K562 (cell line): ENCODE results near the gene ZNF691. TPM values are rescaled to one million over a fixed set of nuclear protein-coding genes. Genes with fewer than 3 reads are reported as not detected.

ENCODE experiments used
- ATAC-seq: fragments of 200-7000 bp; cut with Tn5 transposase; 3 replicates; pipeline ENCODE4 v1.9.1; 2020; ENCODE audit warnings: moderate library complexity
- BruUV-seq: library from RNA; stranded (reverse); fragments of 400-500 nt; replicated peaks from 2 replicates; lab custom pipeline; 2021; lab: Mats Ljungman, UMichigan
- CTCF ChIA-PET: fragments of 300-600 bp; formaldehyde crosslinking; extraction: SDS; loops from one replicate; lab custom pipeline; 2021; ENCODE audit warnings: low intra/inter-chr PET ratio; lab: Yijun Ruan, JAX
- POLR2A ChIA-PET: fragments of 300-600, 350-650 bp; sonication (Branson Sonifier 250); formaldehyde crosslinking; extraction: SDS; loops from one replicate; lab custom pipeline; 2021; ENCODE audit warnings: antibody characterized with exemption, inconsistent platforms; lab: Yijun Ruan, JAX
- DNase-seq, 4 experiments: peaks; one replicate each; pipeline versions ENCODE4 v3.0.0 to v3.0.0-alpha.2; 2011 to 2018; ENCODE audit warnings: low spot score in 3 of 4, mixed read lengths in 3 of 4; ENCODE audit errors: extremely low read depth in 1 of 4
- FAIRE-seq: peaks from 2 replicates; lab custom pipeline; 2011; peaks lifted over from hg19 to GRCh38; lab: Jason Lieb, UNC
- H2AFZ ChIP-seq: 2 replicates; pipeline ENCODE4 v1.6.0; 2011; ENCODE audit warnings: low read depth, low read length, control low read depth, inconsistent platforms
- H3K27ac ChIP-seq: fragments of 200-600 bp; 3 replicates; pipeline ENCODE4 v1.8.0; 2011; ENCODE audit warnings: low read depth, mild to moderate bottlenecking, control low read depth, inconsistent platforms, low read length, moderate library complexity, mixed read lengths; ENCODE audit errors: extremely low read depth
- H3K27me3 ChIP-seq, 2 experiments: fragments of 300-600 bp in 1 of 2; 2 replicates in 1 of 2; 3 replicates in 1 of 2; pipeline versions ENCODE4 v1.6.0 to v1.8.0; 2011; ENCODE audit warnings: inconsistent platforms in 2 of 2, low read length in 2 of 2, mild to moderate bottlenecking in 1 of 2, mixed read lengths in 1 of 2, moderate library complexity in 1 of 2; ENCODE audit not compliant: control insufficient read depth in 2 of 2, insufficient read depth in 2 of 2
- H3K36me3 ChIP-seq: fragments of 300-600 bp; 3 replicates; pipeline ENCODE4 v1.8.0; 2011; ENCODE audit warnings: mild to moderate bottlenecking, low read length, inconsistent platforms; ENCODE audit not compliant: control insufficient read depth, insufficient read depth
- H3K4me1 ChIP-seq, 2 experiments: fragments of 200-600 bp in 1 of 2; replicated peaks in 1 of 2; 2 replicates in 1 of 2; 3 replicates in 1 of 2; pipeline versions ENCODE4 v1.5.1 to v1.8.0; 2011; ENCODE audit warnings: inconsistent platforms in 2 of 2, low read length in 2 of 2, mild to moderate bottlenecking in 1 of 2, mixed read lengths in 1 of 2, moderate library complexity in 1 of 2; ENCODE audit not compliant: control insufficient read depth in 2 of 2, insufficient read depth in 2 of 2
- H3K4me2 ChIP-seq: 2 replicates; pipeline ENCODE4 v1.6.1; 2011; ENCODE audit warnings: low read length, control low read depth, inconsistent platforms, mixed read lengths; ENCODE audit not compliant: insufficient read depth
- H3K4me3 ChIP-seq: fragments of 200-600 bp; sonication (generic), shearing (Covaris generic); 2 replicates; pipeline ENCODE4 v1.5.1; 2016; ENCODE audit warnings: control low read depth, inconsistent platforms
- H3K79me2 ChIP-seq: fragments of 200-600 bp; 3 replicates; pipeline ENCODE4 v1.8.0; 2011; ENCODE audit warnings: low read length, inconsistent platforms; ENCODE audit not compliant: control insufficient read depth, insufficient read depth
- H3K9ac ChIP-seq, 2 experiments: 2 replicates each; pipeline versions ENCODE4 v1.6.0 to v1.6.1; 2011; ENCODE audit warnings: low read depth in 2 of 2, low read length in 2 of 2, control low read depth in 1 of 2, inconsistent platforms in 1 of 2, mild to moderate bottlenecking in 1 of 2, mixed read lengths in 1 of 2; ENCODE audit not compliant: insufficient read depth in 1 of 2
- H3K9me1 ChIP-seq: one replicate; pipeline ENCODE4 v1.6.0; 2011; ENCODE audit warnings: inconsistent platforms, mild to moderate bottlenecking, low read length, moderate library complexity; ENCODE audit not compliant: control insufficient read depth, insufficient read depth
- H3K9me3 ChIP-seq: replicated peaks from 2 replicates; pipeline ENCODE4 v1.5.1; 2011; ENCODE audit warnings: low read depth, low read length, inconsistent platforms; ENCODE audit not compliant: control insufficient read depth, insufficient read depth
- H4K20me1 ChIP-seq: replicated peaks from 2 replicates; pipeline ENCODE4 v1.6.1; 2011; ENCODE audit warnings: low read length, inconsistent platforms, mixed read lengths; ENCODE audit not compliant: control insufficient read depth, insufficient read depth
- CEBPB ChIP-seq: fragments of 450-650 bp; IDR thresholded peaks from 2 replicates; pipeline ENCODE4 v1.6.1; 2016; ENCODE audit warnings: missing genetic modification characterization, missing compliant biosample characterization
- CREM ChIP-seq: IDR thresholded peaks from 2 replicates; pipeline ENCODE4 v1.6.1; 2014; ENCODE audit warnings: antibody characterized with exemption, low read depth
- DDX20 ChIP-seq: fragments of 450-650 bp; IDR thresholded peaks from 2 replicates; pipeline ENCODE4 v1.6.1; 2016; ENCODE audit warnings: missing genetic modification characterization, low read depth, mild to moderate bottlenecking, missing compliant biosample characterization, moderate library complexity
- EZH2 ChIP-seq: IDR thresholded peaks from 2 replicates; pipeline ENCODE4 v1.6.1; 2012; ENCODE audit warnings: low read depth, mild to moderate bottlenecking, inconsistent platforms, low read length, borderline replicate concordance
- GTF2B ChIP-seq: IDR thresholded peaks from 2 replicates; pipeline ENCODE4 v1.6.1; 2011; ENCODE audit not compliant: insufficient read length; ENCODE audit errors: extremely low read depth
- GTF2E2 ChIP-seq: fragments of 200-800 bp; sonication (Bioruptor generic); IDR thresholded peaks from 2 replicates; pipeline ENCODE4 v1.6.1; 2016; ENCODE audit warnings: missing genetic modification characterization, missing compliant biosample characterization
- HNRNPH1 ChIP-seq: fragments of 200-400 bp; formaldehyde crosslinking; optimal IDR thresholded peaks from 2 replicates; pipeline ENCODE3; 2017; ENCODE audit warnings: low read depth, mild to moderate bottlenecking, low read length, moderate library complexity
- KAT2B ChIP-seq: IDR thresholded peaks from one replicate; pipeline ENCODE4 v1.6.1; 2012; ENCODE audit warnings: low read depth, mild to moderate bottlenecking, control low read depth, inconsistent platforms, low read length, moderate library complexity
- PRDM10 ChIP-seq: fragments of 450-650 bp; IDR thresholded peaks from 2 replicates; pipeline ENCODE4 v1.6.1; 2018; ENCODE audit not compliant: partially characterized antibody
- RCOR1 ChIP-seq, 2 experiments: IDR thresholded peaks; 2 replicates each; pipeline ENCODE4 v1.6.1; 2012; ENCODE audit warnings: low read depth in 2 of 2, low read length in 2 of 2, borderline replicate concordance in 1 of 2, improper control_type of control experiment in 1 of 2
- TCF7L2 ChIP-seq: fragments of 150-350 bp; IDR thresholded peaks from 2 replicates; pipeline ENCODE4 v1.6.1; 2016; ENCODE audit warnings: low read depth, mild to moderate bottlenecking, low read length, moderate library complexity
- ZKSCAN8 ChIP-seq: fragments of 200-800 bp; sonication (Bioruptor generic); IDR thresholded peaks from 2 replicates; pipeline ENCODE4 v1.6.1; 2016; ENCODE audit warnings: missing genetic modification characterization, missing compliant biosample characterization
- ZNF695 ChIP-seq: fragments of 450-650 bp; formaldehyde crosslinking; IDR thresholded peaks from 2 replicates; pipeline ENCODE4 v1.4.0; 2020; ENCODE audit warnings: mild to moderate bottlenecking, moderate library complexity
- WGBS: fragments of 100-300 bp; shearing (Covaris generic); methylation state at CpG from one replicate; pipeline ENCODE4 v1.1.6; 2016; ENCODE audit warnings: low coverage, mixed read lengths; ENCODE audit not compliant: insufficient coverage; ENCODE audit errors: missing lambda C conversion rate; 5-methylcytosine and 5-hydroxymethylcytosine counted together
- in situ Hi-C: fragments of 300-500 bp; cut with MboI; formaldehyde crosslinking; loops from 4 replicates; pipeline ENCODE4 v1.15.0; 2018; ENCODE audit warnings: inconsistent platforms, mixed read lengths
- intact Hi-C: fragments of 100-400 bp; cut with micrococcal nuclease; formaldehyde crosslinking; loops from 2 replicates; pipeline ENCODE4 v1.14.2; 2022
- polyA plus RNA-seq, 8 experiments: library from polyadenylated mRNA; depleted of rRNA in 4 of 8; stranded (reverse) in 5 of 8; unstranded in 3 of 8; fragments of >200 nt; fragmentation: Nextera tagmentation in 2 of 8; fragmentation: Illumina TruSeq in 1 of 8; extraction: Ambion mirVana in 2 of 8; extraction: Trizol in 1 of 8; gene quantifications; 2 replicates each; pipeline versions ENCODE4 v1.2.1 to v1.2.3, GENCODE V29; 2011 to 2014; ENCODE audit warnings: inconsistent platforms in 1 of 8, missing spikeins in 1 of 8
- total RNA-seq, 7 experiments: library from RNA; depleted of rRNA in 6 of 7; stranded (reverse); fragments of >200 nt in 6 of 7; fragmentation: Illumina TruSeq in 2 of 7; extraction: Trizol in 2 of 7; gene quantifications; 2 replicates each; pipeline versions ENCODE4 v1.2.1 to v1.2.3, GENCODE V29; 2011 to 2021; ENCODE audit warnings: low replicate concordance in 1 of 7
- TF ChIP-seq, protein P1 (sequence below): fragments of 250-450 bp; sonication (Bioruptor Pico); IDR thresholded peaks from 2 replicates; pipeline ENCODE4 v1.8.0; 2021; ENCODE audit warnings: mild to moderate bottlenecking, moderate library complexity

Gene ZNF691
- total and polyA plus RNA-seq, 9 of the 15 experiments (the other 6 are each of a cell fraction or from before 2014, with no cell fraction given): 10.7 to 30.4 (median 14.8) TPM

DNA sequence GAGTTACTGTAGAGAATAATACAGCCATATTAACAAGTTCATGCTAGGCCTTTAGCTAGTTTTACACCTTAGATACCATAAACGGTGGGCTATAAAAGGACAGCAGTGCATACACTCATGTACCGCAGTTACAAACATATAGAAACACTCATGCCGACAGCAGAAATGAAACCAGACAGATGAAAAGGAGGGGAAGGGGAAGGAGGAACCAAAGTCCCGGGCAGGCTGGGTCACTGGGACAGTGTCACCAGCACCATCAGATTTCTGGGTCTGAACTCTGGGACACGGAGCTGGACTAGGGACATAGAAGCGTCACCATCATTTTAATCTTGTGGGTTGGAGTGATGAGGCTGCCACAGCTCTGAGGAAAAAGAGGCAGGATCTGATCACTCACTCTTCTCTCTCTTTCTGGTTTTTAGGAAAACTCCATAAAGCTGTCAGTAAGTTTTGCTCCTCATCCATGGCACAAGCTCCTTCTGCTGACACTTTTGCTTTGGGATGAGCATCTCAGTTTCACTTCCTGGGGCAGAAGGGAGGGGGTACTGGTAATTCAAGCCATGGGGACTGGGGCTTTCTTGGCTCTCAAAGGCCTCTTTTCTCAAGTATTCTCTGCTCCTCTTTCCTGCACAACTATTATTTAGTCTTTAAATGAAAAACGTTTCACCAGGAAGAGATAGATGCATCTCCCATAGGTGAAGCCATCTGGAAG, 7.8 kb upstream of the ZNF691 start:
- Histone ChIP-seq H3K9ac (no peak overlapping the region), H4K20me1 (no peaks in the 10 kb centered on the region), H3K9me3 (no peaks in the 10 kb centered on the region), H3K27me3 (no peaks in the 10 kb centered on the region), H3K27ac (no peak overlapping the region), H2AFZ (no peak overlapping the region), H3K4me2 (no peak overlapping the region), H3K9me1 (peaks cover 4% of the 10 kb centered on the region), H3K79me2 (peaks cover 6% of the 10 kb centered on the region; the same call in 2 of the 3 replicates), H3K36me3 (peaks cover 96% of the 10 kb centered on the region), H3K4me1 (peaks cover 8 to 11% of the 10 kb centered on the region in 2 experiments; a peak in 3 of 5 replicates), H3K4me3 (no peak overlapping the region)
- FAIRE-seq: no peak
- BruUV-seq: no TSS peak
- TF ChIP-seq PRDM10 (no peak), HNRNPH1 (no peak), GTF2B (no peak), ZNF695 (CRISPR knock-in tag) (no peak), TCF7L2 (no peak), GTF2E2 (tag) (no peak), KAT2B (no peak), ZKSCAN8 (no peak), CEBPB (tag) (no peak), CREM (no peak), RCOR1 (IDR thresholded peaks at IDR 0.05; ENCODE audit: borderline replicate concordance in 1 of 2, low read depth in 2 of 2, low read length in 2 of 2) (no peak), DDX20 (no peak), EZH2 (no peak)
- TF ChIP-seq, protein P1, sequence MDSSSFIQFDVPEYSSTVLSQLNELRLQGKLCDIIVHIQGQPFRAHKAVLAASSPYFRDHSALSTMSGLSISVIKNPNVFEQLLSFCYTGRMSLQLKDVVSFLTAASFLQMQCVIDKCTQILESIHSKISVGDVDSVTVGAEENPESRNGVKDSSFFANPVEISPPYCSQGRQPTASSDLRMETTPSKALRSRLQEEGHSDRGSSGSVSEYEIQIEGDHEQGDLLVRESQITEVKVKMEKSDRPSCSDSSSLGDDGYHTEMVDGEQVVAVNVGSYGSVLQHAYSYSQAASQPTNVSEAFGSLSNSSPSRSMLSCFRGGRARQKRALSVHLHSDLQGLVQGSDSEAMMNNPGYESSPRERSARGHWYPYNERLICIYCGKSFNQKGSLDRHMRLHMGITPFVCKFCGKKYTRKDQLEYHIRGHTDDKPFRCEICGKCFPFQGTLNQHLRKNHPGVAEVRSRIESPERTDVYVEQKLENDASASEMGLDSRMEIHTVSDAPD (CRISPR knock-in tag): no peak
- POLR2A ChIA-PET: interaction anchor here (0.5 to 10.7 kb wide), 7 partner anchors 7 to 333 kb away, joined by 3 to 94 read pairs (median 3); partner anchors contain the start of gene ZNF691
- CTCF ChIA-PET: no interaction called here
- in situ Hi-C loops (no loop called here), intact Hi-C loops (no loop called here)
- ATAC-seq: no peak
- WGBS: 72% methylated on average over 7 of the region's 7 CpGs
- DNase-seq: no peak
